WTC11 (cell line): ENCODE results near the gene RAP1GDS1.

Experiments
- AFF4 ChIP-seq: sonication (generic); formaldehyde crosslinking; IDR thresholded peaks from 2 replicates; pipeline ENCODE4 v1.8.1; 2023; ENCODE audit warnings: mild to moderate bottlenecking, missing genetic modification reagents, borderline replicate concordance
- ATF1 ChIP-seq: sonication (generic); formaldehyde crosslinking; IDR thresholded peaks from 2 replicates; pipeline ENCODE4 v1.8.1; 2023; ENCODE audit warnings: mild to moderate bottlenecking, moderate library complexity, missing genetic modification reagents
- ATF2 ChIP-seq: sonication (generic); formaldehyde crosslinking; IDR thresholded peaks from 2 replicates; pipeline ENCODE4 v1.8.1; 2022; ENCODE audit warnings: low read depth, missing genetic modification reagents, borderline replicate concordance
- CREM ChIP-seq: sonication (generic); formaldehyde crosslinking; IDR thresholded peaks from 2 replicates; pipeline ENCODE4 v1.8.1; 2022; ENCODE audit warnings: mild to moderate bottlenecking, missing genetic modification reagents, moderate library complexity
- CTCF ChIP-seq: fragments of 200-600 bp; IDR thresholded peaks from 2 replicates; pipeline ENCODE4 v1.8.0; 2022; ENCODE audit warnings: antibody characterized with exemption
- ESRRA ChIP-seq: sonication (generic); formaldehyde crosslinking; IDR thresholded peaks from 2 replicates; pipeline ENCODE4 v1.8.1; 2022; ENCODE audit warnings: mild to moderate bottlenecking, missing genetic modification reagents, borderline replicate concordance
- FOXK1 ChIP-seq: sonication (generic); formaldehyde crosslinking; IDR thresholded peaks from 2 replicates; pipeline ENCODE4 v1.8.0; 2022; ENCODE audit warnings: mild to moderate bottlenecking, moderate library complexity, missing genetic modification reagents
- JUN ChIP-seq: sonication (generic); formaldehyde crosslinking; IDR thresholded peaks from 2 replicates; pipeline ENCODE4 v1.8.0; 2023; ENCODE audit warnings: mild to moderate bottlenecking, missing genetic modification reagents
- NFYB ChIP-seq: sonication (generic); formaldehyde crosslinking; conservative IDR thresholded peaks from 2 replicates; pipeline ENCODE4 v1.8.0; 2022; ENCODE audit warnings: low read depth, missing genetic modification reagents
- STAT6 ChIP-seq: sonication (generic); formaldehyde crosslinking; conservative IDR thresholded peaks from 2 replicates; pipeline ENCODE4 v1.8.1; 2023; ENCODE audit warnings: mild to moderate bottlenecking, low read depth, missing genetic modification reagents, moderate library complexity
- TCF7 ChIP-seq: sonication (generic); formaldehyde crosslinking; IDR thresholded peaks from 2 replicates; pipeline ENCODE4 v1.8.0; 2022; ENCODE audit warnings: mild to moderate bottlenecking, low read depth, missing genetic modification reagents, moderate library complexity
- USF2 ChIP-seq: sonication (generic); formaldehyde crosslinking; IDR thresholded peaks from 2 replicates; pipeline ENCODE4 v1.8.1; 2023; ENCODE audit warnings: mild to moderate bottlenecking, missing genetic modification reagents, moderate library complexity
- TF ChIP-seq, protein P1 (sequence below): sonication (generic); formaldehyde crosslinking; IDR thresholded peaks from 2 replicates; pipeline ENCODE4 v1.8.0; 2022; ENCODE audit warnings: mild to moderate bottlenecking, missing genetic modification reagents
- TF ChIP-seq, protein P2 (sequence below): sonication (generic); formaldehyde crosslinking; IDR thresholded peaks from 2 replicates; pipeline ENCODE4 v1.8.0; 2022; ENCODE audit warnings: mild to moderate bottlenecking, missing genetic modification reagents

DNA sequence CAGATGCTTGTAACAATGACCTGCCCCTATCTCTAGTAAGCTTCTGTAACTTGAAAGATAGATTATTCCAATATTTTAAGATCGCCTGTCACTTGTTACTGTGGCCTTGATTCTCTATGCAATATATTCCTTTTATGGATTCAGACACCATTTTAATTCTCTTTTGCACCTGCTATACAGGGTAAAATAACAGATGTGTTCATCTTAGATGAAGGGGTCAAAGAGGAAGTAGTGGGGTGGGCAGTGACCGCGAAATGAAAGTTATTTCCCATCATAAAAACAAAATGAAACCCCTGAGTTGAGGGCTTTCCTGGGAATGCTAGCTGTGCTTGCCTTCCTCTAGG lies 221.3 kb downstream of the RAP1GDS1 start:
- TF ChIP-seq ATF1 (CRISPR knock-in tag), result no peak
- no peak for TF ChIP-seq TCF7
- no peak for TF ChIP-seq FOXK1
- no peak for TF ChIP-seq STAT6
- no peak for TF ChIP-seq USF2
- TF ChIP-seq, protein P1, sequence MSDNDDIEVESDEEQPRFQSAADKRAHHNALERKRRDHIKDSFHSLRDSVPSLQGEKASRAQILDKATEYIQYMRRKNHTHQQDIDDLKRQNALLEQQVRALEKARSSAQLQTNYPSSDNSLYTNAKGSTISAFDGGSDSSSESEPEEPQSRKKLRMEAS (CRISPR knock-in tag), result no peak
- TF ChIP-seq CTCF, result no peak
- TF ChIP-seq, protein P2, sequence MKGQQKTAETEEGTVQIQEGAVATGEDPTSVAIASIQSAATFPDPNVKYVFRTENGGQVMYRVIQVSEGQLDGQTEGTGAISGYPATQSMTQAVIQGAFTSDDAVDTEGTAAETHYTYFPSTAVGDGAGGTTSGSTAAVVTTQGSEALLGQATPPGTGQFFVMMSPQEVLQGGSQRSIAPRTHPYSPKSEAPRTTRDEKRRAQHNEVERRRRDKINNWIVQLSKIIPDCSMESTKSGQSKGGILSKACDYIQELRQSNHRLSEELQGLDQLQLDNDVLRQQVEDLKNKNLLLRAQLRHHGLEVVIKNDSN, result no peak
- TF ChIP-seq CREM (CRISPR knock-in tag), result no peak
- TF ChIP-seq NFYB, result no peak
- no peak for TF ChIP-seq JUN (CRISPR knock-in tag)
- no peak for TF ChIP-seq ATF2 (CRISPR knock-in tag)
- no peak for TF ChIP-seq AFF4 (CRISPR knock-in tag)
- no peak for TF ChIP-seq ESRRA (CRISPR knock-in tag)
